HG02571 (cell line): ENCODE measurements around the gene CAMTA1.
A peak's percentile ranks its signal among the peaks of the same experiment; 100 is the strongest.
"Not testable (repeated sequence)": the region's sequence is repeated elsewhere in the genome, so short reads cannot be mapped to it uniquely, and the experiment has no call there.

ENCODE experiments used
- ATAC-seq: cut with Tn5 transposase; IDR thresholded peaks from one replicate; pipeline ENCODE4 v1.9.1; 2021; ENCODE audit warnings: mild to moderate bottlenecking, moderate library complexity; ENCODE audit not compliant: unreplicated experiment

The CAMTA1 gene

DNA sequence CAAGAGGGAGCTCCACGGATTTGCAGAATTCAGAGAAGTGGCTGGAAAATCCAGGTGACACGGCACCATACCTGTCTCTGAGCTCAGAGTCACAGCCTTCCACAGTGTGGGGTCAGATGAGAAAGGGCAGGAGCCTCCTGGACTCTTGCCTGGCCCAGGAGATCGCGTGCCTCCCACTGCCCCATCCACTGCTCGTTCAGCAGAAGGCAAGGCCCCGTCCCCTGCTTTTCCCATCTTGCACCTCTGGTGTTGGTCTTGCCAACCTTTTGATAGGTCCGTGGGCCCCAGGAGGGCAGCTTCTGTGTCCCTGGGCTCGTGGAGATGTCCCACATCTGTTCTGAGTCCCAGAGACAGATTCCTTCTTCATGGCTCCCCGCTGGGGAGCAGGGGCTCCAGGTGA lies 902.2 kb downstream of the CAMTA1 start:
- ATAC-seq: no peak

DNA sequence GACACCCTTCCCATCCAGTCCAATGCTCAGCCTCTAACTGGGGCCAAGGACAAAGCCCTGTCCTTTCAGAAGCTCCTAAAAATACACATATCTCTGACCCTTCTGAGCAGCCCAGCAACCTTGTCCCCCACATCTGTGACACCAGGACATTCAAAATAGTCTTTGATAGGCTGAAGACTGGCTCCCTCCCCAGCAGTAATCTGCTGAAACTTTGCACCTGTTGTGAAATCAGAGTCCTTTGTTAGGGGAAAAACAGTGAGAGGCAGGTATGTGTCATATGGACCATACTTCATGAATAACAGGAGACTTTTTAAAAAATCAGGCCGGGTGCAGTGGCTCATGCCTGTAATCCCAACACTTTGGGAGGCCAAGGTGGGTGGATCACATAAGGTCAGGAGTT lies 903.4 kb downstream of the CAMTA1 start:
- no peak for ATAC-seq

DNA sequence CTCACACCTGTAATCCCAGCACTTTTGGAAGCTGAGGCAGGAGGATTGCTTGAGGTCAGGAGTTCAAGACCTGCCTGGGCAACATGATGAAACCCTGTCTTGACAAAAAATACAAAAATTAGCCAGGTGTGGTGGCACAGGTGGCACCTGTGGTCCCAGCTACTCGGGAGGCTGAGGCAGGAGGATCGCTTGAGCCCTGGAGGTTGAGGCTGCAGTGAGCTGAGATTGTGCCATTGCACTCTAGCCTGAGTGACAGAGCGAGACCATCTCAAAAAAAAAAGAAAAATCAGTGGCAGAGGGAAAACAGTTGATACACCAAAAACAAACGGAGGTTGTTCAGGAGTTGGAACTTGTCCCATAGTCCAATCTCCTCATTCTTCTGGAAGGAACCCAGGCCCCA lies 904.1 kb downstream of the CAMTA1 start:
- not testable (repeated sequence) for ATAC-seq

DNA sequence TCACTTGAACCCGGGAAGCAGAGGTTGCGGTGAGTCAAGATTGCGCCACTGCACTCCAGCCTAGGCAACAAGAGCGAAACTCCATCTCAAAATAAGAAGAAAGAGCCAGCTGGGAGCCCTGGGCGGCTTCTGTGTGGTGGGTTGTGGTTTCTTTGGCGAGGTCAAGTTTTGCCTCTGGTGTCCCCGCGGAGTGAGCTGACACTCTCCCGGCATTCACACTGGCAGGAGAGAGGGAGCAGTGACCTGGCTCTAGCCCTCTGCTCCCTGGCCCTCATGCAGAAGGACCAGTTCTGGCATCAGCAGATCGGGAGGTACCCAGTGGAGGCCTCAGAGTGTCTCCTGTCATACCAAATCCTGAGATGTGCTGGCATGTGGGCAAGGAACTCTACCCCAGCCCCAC lies 904.8 kb downstream of the CAMTA1 start:
- no peak for ATAC-seq

DNA sequence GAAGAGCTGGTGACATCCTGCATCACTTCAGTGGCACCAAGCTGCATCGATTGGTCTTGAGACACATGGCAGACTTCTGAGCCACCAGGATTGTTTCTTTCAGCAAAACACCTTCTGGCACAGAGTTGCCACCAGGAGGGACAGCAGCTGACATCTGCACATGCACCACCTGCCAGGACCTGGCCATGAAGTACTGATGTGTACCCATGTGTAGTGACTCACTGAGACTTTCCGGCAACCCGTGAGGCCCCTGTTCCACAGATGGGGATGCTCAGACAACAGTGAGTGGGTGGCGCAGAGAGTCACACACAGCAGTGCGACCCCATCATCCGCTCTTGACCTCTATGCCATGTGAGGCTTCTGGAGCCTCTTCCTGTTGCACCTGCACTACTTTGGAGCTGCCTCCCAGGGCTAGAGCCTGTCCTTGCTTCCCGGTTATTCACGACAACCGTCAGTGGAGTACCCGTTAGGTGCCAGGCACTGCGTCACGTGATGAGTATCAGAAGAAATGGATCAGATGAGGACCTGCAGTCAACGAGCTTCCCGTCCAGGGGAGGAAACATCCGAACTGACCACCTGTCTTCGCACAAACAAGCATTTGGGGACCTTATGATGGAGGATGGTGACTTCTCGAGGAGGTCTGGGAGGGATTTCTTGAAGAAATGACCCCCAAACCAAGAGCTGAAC lies 905.4 kb downstream of the CAMTA1 start:
- ATAC-seq: no peak

DNA sequence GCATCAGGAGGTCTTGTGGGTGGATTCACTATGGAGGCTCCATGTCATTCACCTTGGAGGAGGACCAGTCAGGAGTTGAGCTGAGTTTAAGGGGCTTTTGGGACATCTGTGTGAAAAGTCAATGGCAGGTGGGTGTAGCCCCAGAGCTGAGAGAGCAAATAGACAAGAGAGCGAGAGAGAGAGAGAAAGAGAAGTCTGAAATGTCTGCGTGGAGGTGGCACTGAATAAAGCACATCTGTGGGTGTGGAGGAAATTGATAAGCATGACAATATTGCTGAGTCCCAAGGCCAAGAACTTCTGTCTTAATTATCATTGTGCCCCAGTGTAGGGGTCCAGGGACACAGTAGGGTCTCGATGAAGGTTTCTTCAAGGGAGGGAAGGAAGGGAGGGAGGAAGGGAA lies 906.3 kb downstream of the CAMTA1 start:
- no peak for ATAC-seq

DNA sequence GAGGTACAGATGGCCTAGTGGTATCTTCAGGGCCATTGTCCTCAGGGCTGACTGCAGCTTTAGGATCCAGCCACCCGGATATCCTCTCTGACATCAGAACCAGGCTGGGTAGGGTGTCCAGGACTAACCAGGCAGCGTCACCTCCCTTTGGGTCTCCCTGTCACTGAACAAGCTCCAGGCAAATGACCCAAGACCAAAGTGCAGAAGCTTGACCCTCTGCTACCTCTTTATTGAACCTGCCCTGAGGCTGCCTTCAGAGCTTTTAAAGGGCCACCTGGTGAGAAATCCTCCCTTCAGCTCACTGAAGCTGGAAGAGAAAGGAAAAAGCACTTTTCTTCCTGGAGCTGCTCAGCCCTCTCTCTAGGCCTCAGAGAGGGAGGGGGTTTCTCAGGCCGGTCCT lies 906.8 kb downstream of the CAMTA1 start:
- ATAC-seq: no peak

DNA sequence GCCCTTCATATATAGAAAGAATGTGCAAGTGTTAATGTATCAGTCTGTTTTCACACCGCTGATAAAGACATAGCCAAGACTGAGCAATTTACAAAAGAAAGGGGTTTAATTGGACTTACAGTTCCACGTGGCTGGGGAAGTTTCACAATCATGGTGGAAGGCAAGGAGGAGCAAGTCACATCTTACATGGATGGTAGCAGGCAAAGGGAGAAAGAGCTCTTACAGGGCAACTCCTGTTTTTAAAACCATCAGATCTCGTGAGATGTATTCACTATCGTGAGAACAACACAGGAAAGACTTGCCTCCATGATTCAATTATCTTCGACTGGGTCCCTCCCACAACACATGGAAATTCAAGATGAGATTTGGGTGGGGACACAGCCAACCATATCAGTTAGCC lies 907.8 kb downstream of the CAMTA1 start:
- ATAC-seq: not testable (repeated sequence)

DNA sequence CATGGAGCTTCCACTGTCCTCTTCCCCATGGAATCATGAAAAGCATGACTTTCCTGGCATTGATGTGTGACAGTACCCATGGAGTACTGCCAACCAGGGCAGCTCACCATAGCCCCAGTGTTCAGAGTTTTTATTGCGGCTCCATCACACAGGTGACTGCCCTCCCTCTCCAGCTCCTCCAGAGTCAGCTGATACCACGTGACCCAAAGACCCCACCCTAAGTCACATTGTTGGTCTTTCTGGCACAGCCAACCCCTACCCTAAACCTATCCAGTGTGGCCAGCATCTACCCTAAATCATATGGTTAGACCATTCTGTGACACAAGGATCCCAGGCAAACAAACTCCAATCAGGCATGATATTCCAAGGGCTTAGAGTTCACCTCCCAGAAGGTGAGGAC lies 908.4 kb downstream of the CAMTA1 start:
- no peak for ATAC-seq

DNA sequence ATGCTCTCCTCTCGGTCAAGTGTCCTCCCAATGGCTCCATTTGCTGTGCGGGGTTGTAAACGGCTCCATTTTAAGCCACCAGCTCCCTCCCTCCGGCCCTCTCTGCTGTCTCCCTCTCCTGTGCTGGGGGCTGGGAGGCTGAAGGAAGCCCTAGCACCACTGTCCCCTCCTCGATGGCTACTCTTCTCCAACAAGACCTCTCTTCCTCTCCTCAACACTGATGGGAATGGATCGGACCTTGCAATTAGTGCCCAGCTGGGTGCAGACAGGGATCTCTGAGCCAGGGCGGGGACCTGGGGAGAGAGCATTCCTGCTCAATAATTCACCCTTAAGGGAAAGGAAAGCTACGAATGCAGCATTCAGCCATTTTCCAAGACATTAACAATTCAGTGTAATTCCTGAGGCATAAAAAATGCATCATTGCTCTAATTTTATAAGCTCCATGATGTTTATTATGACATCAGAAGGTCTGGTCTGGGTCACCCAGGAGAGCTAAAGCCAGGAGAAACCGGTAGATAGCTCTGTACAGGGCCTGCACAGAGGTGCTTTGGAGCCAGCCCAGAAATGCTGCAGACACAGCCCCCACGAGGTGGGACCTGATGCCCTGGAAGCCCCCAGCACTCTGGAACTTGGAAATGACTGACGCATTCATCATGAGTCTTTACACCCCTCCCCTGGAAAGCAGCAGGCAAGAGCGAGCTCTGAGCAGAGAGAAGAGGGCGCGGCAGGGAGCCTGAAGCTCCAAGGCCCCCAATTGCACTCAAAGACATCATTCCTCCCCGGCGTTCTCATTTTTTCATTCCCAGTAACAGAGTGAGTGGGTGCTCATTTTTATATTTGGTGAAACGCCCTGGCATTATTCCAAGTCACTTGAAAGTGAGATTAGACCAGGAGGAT lies 909.6 kb downstream of the CAMTA1 start:
- ATAC-seq: no peak

DNA sequence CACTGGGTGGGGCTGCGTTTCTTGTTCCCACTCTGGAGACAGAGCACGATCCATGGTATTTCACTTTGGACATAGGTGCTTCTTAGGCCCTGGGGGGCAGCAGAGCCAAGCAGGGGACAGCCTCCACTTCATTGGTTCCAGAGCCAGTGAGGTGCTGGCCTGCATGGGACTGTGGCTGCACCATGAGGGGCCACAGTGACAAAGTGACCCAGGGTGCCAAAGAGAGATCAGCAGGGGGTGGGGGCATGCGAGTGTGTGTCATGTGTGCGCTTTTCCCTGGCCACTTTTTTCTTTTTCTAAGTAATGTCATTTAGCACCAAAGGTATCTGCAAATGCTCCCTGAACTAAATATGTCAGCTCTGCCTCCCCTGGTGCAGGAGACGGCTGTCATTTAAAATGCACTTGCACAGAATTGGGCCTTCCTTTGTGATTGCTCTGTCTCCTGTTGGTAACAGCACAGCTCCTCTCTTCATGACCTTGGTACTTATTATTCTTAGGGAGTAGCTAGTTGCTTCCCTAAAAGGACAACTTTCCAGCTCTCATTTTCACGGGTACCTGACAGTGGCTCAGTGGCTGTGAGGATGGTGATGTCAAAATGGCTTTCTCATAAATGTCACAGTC lies 910.4 kb downstream of the CAMTA1 start:
- no peak for ATAC-seq

DNA sequence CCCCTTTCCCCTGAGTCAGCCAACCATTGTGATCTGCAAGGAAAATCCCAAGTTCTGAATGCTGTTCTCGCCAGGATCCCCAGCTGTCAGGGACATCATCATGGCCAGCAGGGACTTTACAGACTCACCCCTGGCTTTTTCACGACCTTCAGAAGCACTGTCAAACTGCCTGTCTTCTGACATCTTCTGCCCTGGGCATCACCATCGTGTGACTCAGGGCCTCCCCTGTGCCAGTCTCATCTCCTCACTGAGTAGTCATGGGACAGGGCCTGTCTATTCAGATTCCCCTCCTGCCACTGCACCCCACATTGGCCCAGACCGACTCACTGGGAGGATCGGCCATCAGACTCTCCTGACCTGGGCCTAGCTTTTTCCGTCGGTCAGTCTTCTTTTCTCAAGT lies 913.4 kb downstream of the CAMTA1 start:
- no peak for ATAC-seq

DNA sequence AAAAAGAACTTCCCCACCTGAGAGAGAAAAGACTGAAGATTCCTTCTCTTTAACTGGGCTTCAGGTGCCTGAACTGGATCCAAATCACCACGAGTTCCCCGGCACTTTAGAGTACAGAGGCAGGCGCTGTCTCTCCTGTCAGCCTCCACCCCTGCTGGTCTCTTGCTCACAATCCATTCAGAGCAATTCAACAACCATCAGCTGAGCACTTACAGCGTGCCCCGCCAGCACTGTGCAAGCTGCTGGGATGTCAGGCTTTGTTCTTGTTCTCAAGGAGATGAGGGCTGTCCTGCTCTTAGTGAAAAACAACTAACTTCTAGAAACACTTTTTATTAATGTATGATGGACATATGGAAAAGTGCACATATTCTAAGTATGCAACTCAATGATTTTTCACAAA lies 917.1 kb downstream of the CAMTA1 start:
- ATAC-seq: no peak

DNA sequence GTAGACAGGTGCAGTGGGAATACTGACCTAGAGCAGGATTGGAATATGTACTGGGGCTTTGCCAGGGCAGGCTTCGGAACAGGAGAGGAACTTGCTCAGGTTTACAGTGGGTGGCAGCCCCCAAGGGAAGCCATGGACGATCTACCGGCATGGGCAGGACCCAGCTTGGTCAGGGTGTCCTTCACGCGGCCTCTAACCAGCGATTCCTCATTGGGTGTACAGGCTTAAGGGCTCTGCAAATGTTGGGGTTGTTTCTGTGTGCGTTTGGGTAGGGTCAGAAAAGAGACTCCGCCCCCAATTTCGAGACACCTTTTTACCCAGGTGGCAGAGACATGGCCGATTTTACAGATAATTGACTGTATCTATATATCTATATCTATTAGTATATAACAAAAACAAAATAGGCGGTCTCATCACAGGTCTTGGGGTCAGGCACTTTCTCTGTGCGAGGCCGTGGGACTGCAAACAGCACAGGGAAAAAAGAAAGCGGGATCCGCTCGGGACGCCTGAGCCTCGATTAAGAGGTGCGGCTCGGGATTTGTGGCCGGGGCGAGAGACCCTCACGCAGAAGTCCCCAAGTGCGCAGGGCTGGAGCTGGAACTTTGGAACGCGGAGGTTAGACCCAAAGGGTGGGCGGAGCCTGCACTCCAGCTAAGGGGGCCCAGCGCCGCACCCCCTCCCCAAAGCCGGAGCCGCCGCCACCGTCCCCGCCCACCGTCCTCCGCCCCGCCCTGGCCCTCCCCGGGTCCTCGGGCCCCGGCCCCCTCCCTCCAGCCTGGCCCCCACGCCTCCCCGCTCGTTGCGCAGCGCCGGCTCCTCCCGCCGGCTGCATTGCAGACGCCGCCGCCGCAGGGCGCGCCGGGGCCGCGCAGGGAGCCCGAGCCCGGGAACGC lies 918.3 kb downstream of the CAMTA1 start:
- no peak for ATAC-seq

DNA sequence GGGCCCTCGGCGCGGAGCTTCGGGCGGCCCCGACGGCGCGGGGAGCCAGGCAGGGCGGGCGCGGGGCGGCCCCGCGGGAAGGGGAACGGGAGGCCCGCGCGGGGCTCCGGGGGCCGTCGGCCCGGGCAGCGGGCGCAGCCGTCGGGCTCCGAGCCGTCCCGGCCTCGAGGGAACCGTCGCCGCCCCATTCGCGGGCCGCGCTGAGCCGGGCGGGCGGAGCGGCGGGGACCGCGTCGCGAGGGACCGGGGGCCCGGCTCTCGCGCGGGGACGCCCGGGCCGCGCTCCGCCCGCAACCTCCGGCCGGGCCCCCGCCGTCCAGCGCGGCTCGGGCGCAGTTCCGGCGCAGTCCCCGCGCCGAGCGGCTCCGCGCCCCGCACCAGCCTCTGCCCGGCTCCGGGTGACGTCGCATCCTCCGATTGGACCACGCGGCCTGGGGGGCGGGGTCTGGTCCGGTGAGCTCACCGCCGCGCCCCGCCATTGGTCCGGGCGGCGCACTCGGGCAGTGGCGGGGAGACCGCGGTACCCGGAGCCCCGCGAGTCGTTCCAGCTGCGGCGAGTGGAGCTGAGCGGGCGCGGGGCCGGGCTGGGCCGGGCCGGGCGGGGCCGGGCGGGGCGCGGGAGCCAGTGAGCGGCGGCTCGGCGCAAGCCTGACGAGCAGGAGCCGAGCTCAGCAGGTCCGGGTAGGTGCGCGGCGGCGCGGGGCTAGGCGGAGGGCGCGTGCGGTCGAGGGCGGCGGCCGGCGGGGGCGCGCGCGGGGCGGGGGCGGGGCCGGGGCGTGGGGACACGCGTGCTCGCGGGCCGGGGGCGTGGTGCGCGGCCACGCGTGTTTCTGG lies 919.2 kb downstream of the CAMTA1 start:
- peak; percentile 85 for ATAC-seq

DNA sequence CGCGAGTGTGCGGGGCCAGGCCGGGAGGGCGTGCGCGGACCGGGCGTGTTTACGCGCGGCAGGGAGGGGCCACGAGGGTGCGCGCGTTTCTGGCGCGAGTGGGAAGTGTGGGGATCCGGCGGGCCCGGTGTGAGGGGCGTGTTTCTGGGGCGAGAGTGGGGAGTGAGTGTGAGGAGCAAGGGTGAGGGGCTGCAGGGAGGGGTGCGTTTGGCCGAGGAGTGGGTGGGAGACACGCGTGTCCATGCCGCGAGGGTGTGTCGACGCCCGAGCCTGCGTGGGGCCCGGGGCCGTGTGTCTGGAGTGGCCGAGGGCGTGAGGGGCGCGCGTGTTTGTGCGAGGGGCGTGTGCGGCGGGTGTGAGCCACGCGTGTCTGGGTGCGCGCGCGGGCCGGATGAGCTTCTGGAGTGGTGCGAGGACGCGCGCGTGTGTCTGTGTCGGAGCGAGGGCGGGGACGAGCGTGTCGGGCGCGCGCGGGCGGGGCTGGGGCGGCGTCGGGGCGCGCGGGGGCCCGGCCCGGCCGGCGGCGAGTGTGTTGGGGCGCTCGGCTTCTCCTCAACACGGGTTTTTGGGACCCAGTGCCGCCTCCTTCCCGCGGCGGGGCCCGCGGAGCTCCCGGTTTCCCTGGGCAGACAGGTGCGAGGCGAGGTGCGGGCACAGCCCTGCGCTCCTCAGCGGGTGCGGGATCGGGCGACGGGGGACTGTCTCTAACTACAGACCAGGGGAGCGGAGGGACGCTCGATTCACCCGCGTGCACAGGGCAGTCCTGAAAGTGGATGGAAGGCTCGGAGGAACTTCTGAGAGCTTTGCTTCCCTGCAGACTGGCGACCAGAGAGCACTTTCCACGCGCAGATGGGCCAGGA lies 920.0 kb downstream of the CAMTA1 start:
- ATAC-seq: no peak

DNA sequence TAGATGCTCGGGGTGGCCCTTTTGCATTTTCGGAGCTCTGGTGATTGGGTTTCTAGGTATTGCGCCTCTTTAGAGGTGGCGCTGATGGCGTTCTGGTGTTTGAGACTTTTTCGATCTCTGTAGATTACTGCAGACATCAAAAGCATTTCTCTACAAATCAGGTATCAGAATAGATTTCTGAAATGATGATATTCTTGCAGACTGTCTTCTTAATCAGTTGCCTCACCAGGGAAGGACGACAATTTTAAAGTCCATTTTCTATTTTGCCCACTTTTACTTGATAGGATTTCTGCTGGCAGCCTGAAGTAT lies 920.6 kb downstream of the CAMTA1 start:
- no peak for ATAC-seq

DNA sequence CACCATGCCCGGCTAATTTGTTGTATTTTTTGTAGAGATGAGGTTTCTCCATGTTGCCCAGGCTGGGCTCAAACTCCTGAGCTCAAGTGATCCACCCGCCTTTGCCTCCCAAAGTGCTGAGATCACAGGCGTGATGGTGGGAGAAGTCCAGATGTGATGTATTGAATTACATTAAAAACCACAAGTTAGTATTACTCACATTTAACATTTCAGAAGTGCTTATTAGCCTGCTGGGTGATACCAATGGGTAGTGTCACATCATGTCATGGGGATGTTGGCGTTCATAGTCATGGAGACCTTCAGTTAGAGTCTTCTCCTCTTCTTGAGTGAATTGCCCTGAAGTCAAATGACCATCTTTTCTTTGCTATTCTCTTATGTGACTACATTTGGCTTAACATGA lies 922.3 kb downstream of the CAMTA1 start:
- no peak for ATAC-seq

DNA sequence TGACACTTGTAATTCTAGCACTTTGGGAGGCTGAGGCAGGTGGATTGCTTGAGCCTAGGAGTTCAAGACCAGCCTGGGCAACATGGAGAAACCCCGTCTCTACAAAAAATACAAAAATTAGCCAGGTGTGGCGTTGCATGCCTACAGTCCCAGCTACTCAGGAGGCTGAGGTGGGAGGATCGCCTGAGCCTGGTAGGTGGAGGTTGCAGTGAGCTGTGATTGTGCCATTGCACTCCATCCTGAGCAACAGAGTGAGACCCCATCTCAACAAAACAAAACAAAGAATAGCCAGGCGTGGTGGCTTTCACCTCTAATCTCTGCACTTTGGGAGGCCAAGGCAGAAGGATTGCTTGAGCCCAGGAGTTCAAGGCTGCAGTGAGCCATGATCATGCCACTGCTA lies 922.8 kb downstream of the CAMTA1 start:
- ATAC-seq: not testable (repeated sequence)
